ENCODE results near the gene RPL28. TPM values are rescaled to one million over a fixed set of nuclear protein-coding genes. Genes with fewer than 3 reads are reported as not detected.

RPL28 gene
- total and polyA plus RNA-seq, 7 donors = 253 to 2,816 (median 607) TPM

GRCh38 chr19:55345101-55345817 lies 40.5 kb upstream of the RPL28 start:
- H3K4me1 ChIP-seq = peaks cover 0 to 20% (median 16%) of the 10 kb centered on the region in 4 donors
- 84 to 88% methylated on average over 22 of the region's 22 CpGs for WGBS, 2 donors
- H3K36me3 ChIP-seq = peaks cover 0 to 39% (median 18%) of the 10 kb centered on the region in 4 donors

GRCh38 chr19:55345818-55346724 lies 39.7 kb upstream of the RPL28 start:
- intact Hi-C loops (cut with DNase I) = no loop called here
- no peaks in the 10 kb centered on the region for H3K9me3 ChIP-seq
- H3K4me3 ChIP-seq = no peak overlapping the region
- H3K4me1 ChIP-seq = peaks cover 0 to 12% (median 8%) of the 10 kb centered on the region in 4 donors
- TF ChIP-seq EP300 (IDR thresholded peaks at IDR 0.05) (no peak), POLR2A (IDR thresholded peaks at IDR 0.05) (no peak), POLR2AphosphoS5 (IDR thresholded peaks at IDR 0.05) (no peak), CTCF (IDR thresholded peaks at IDR 0.05) (no peak)
- no peak for DNase-seq
- H3K27ac ChIP-seq = peak overlapping the region in 1 of 4 donors; percentile 28
- H3K27me3 ChIP-seq = peaks cover 0 to 15% (median 10%) of the 10 kb centered on the region in 3 donors
- 78 to 88% methylated on average over 43 of the region's 43 CpGs for WGBS, 2 donors
- peaks cover 0 to 39% (median 18%) of the 10 kb centered on the region in 4 donors for H3K36me3 ChIP-seq

More at GRCh38 chr19:55345101-55345817, 40.5 kb upstream of the RPL28 start:
- Histone ChIP-seq H3K27ac (peak overlapping the region in 1 of 4 donors; percentile 20), H3K27me3 (peaks cover 0 to 6% (median 2%) of the 10 kb centered on the region in 3 donors), H3K9me3 (no peaks in the 10 kb centered on the region), H3K4me3 (no peak overlapping the region)
- no peak for DNase-seq
- TF ChIP-seq CTCF (IDR thresholded peaks at IDR 0.05) = no peak
- no peak for TF ChIP-seq POLR2A (IDR thresholded peaks at IDR 0.05)
- TF ChIP-seq POLR2AphosphoS5 (IDR thresholded peaks at IDR 0.05) = no peak
- no peak for TF ChIP-seq EP300 (IDR thresholded peaks at IDR 0.05)
- intact Hi-C loops (cut with DNase I) = no loop called here

GRCh38 chr19:55346725-55347441 lies 38.8 kb upstream of the RPL28 start:
- no peak overlapping the region for H3K27ac ChIP-seq
- H3K36me3 ChIP-seq = peaks cover 0 to 36% (median 18%) of the 10 kb centered on the region in 4 donors
- no peaks in the 10 kb centered on the region for H3K9me3 ChIP-seq
- H3K4me1 ChIP-seq = peaks cover 0 to 4% (median 2%) of the 10 kb centered on the region in 4 donors
- TF ChIP-seq CTCF (IDR thresholded peaks at IDR 0.05) (no peak), POLR2A (IDR thresholded peaks at IDR 0.05) (no peak), EP300 (IDR thresholded peaks at IDR 0.05) (no peak), POLR2AphosphoS5 (IDR thresholded peaks at IDR 0.05) (no peak)
- WGBS, 2 donors = 92 to 94% methylated on average over 41 of the region's 41 CpGs
- H3K27me3 ChIP-seq = peaks cover 4 to 23% (median 16%) of the 10 kb centered on the region in 3 donors
- H3K4me3 ChIP-seq = no peak overlapping the region
- intact Hi-C loops (cut with DNase I) = no loop called here
- DNase-seq = no peak

- H3K4me1 ChIP-seq = no peaks in the 10 kb centered on the region
- no peaks in the 10 kb centered on the region for H3K9me3 ChIP-seq
- H3K36me3 ChIP-seq = peaks cover 0 to 30% (median 14%) of the 10 kb centered on the region in 4 donors
- no peak for TF ChIP-seq CTCF (IDR thresholded peaks at IDR 0.05)
- no peak for TF ChIP-seq EP300 (IDR thresholded peaks at IDR 0.05)
- TF ChIP-seq POLR2AphosphoS5 (IDR thresholded peaks at IDR 0.05) = no peak
- TF ChIP-seq POLR2A (IDR thresholded peaks at IDR 0.05) = no peak
- H3K4me3 ChIP-seq = no peak overlapping the region
- no peak for DNase-seq
- intact Hi-C loops (cut with DNase I) = no loop called here
- no peak overlapping the region for H3K27ac ChIP-seq
- H3K27me3 ChIP-seq = peaks cover 9 to 29% (median 22%) of the 10 kb centered on the region in 3 donors
- WGBS, 2 donors = 90 to 91% methylated on average over 10 of the region's 10 CpGs
These were observed 38.2 kb upstream of the RPL28 start for GRCh38 chr19:55347442-55348009.
